OCI-LY1 (cell line): ENCODE data around the gene MAML2.

Experiments used
- H2AFZ ChIP-seq: fragments of 200-600 bp; sonication (generic), shearing (Covaris generic); 2 replicates; pipeline ENCODE4 v1.6.0; 2014; ENCODE audit warnings: antibody characterized with exemption, mild to moderate bottlenecking, low read length
- H3F3A ChIP-seq: fragments of 200-600 bp; sonication (generic), shearing (Covaris generic); 2 replicates; pipeline ENCODE4 v1.6.0; 2014; ENCODE audit warnings: mild to moderate bottlenecking, antibody characterized with exemption, low read length, moderate library complexity; ENCODE audit not compliant: insufficient read depth
- H3K27ac ChIP-seq: fragments of 200-600 bp; sonication (generic); 2 replicates; pipeline ENCODE4 v1.5.1; 2014; ENCODE audit warnings: low read length, mixed run types, mild to moderate bottlenecking, low read depth; ENCODE audit not compliant: poor library complexity, severe bottlenecking
- H3K27me3 ChIP-seq: fragments of 200-600 bp; sonication (generic); 2 replicates; pipeline ENCODE4 v1.6.0; 2014; ENCODE audit warnings: antibody characterized with exemption, mild to moderate bottlenecking, low read length, moderate library complexity; ENCODE audit not compliant: insufficient read depth
- H3K36me3 ChIP-seq: fragments of 200-600 bp; sonication (generic); 2 replicates; pipeline ENCODE4 v1.6.1; 2014; ENCODE audit warnings: mild to moderate bottlenecking, antibody characterized with exemption, low read length, moderate library complexity, mixed read lengths; ENCODE audit not compliant: insufficient read depth
- H3K4me1 ChIP-seq: fragments of 200-600 bp; sonication (generic); 2 replicates; pipeline ENCODE4 v1.5.1; 2014; ENCODE audit warnings: mild to moderate bottlenecking, low read length, moderate library complexity; ENCODE audit not compliant: insufficient read depth, severe bottlenecking
- H3K4me2 ChIP-seq: fragments of 200-600 bp; sonication (generic), shearing (Covaris generic); 2 replicates; pipeline ENCODE4 v1.6.1; 2014; ENCODE audit warnings: low read length
- H3K4me3 ChIP-seq: fragments of 200-600 bp; sonication (generic); 2 replicates; pipeline ENCODE4 v1.5.1; 2014; ENCODE audit warnings: low read length, low read depth, mild to moderate bottlenecking, mixed read lengths; ENCODE audit not compliant: poor library complexity, severe bottlenecking
- H3K79me2 ChIP-seq: fragments of 200-600 bp; shearing (Covaris generic); 2 replicates; pipeline ENCODE4 v1.6.1; 2016; ENCODE audit warnings: mixed run types, low read length, mixed read lengths; ENCODE audit not compliant: insufficient read depth
- H3K9ac ChIP-seq: fragments of 200-600 bp; sonication (generic), shearing (Covaris generic); 2 replicates; pipeline ENCODE4 v1.6.1; 2014; ENCODE audit warnings: mild to moderate bottlenecking, low read length, mixed read lengths
- H3K9me2 ChIP-seq: fragments of 200-600 bp; sonication (generic), shearing (Covaris generic); 2 replicates; pipeline ENCODE4 v1.6.1; 2014; ENCODE audit warnings: low read depth, mild to moderate bottlenecking, low read length, mixed read lengths
- H3K9me3 ChIP-seq: fragments of 200-600 bp; shearing (Covaris generic); 2 replicates; pipeline ENCODE4 v1.6.1; 2014; ENCODE audit warnings: low read length, mixed read lengths
- H4K20me1 ChIP-seq: fragments of 200-600 bp; sonication (generic), shearing (Covaris generic); 2 replicates; pipeline ENCODE4 v1.6.0; 2016; ENCODE audit warnings: mild to moderate bottlenecking, low read length; ENCODE audit not compliant: insufficient read depth
- CTCF ChIP-seq: fragments of 200-600 bp; sonication (generic), shearing (Covaris generic); IDR thresholded peaks from 2 replicates; pipeline ENCODE4 v1.5.1; 2017; ENCODE audit warnings: mild to moderate bottlenecking, antibody characterized with exemption, low read length, moderate library complexity, mixed read lengths
- EZH2 ChIP-seq: fragments of 200-600 bp; sonication (generic), shearing (Covaris generic); IDR thresholded peaks from 2 replicates; pipeline ENCODE4 v1.8.0; 2017; ENCODE audit warnings: borderline replicate concordance, mixed run types, mild to moderate bottlenecking, antibody characterized with exemption, low read length, moderate library complexity, mixed read lengths

The MAML2 gene

GRCh38 chr11:96098511-96099241 lies 244.3 kb downstream of the MAML2 start:
- Histone ChIP-seq H3K79me2 (no peaks in the 10 kb centered on the region), H3K9me3 (no peaks in the 10 kb centered on the region), H4K20me1 (no peaks in the 10 kb centered on the region), H3K36me3 (no peaks in the 10 kb centered on the region), H3K4me2 (no peak overlapping the region), H3K4me3 (no peak overlapping the region), H3F3A (no peaks in the 10 kb centered on the region), H2AFZ (no peak overlapping the region), H3K27me3 (no peaks in the 10 kb centered on the region), H3K27ac (no peak overlapping the region), H3K4me1 (no peaks in the 10 kb centered on the region), H3K9ac (no peak overlapping the region), H3K9me2 (no peaks in the 10 kb centered on the region)
- TF ChIP-seq CTCF (no peak), EZH2 (no peak)

DNA sequence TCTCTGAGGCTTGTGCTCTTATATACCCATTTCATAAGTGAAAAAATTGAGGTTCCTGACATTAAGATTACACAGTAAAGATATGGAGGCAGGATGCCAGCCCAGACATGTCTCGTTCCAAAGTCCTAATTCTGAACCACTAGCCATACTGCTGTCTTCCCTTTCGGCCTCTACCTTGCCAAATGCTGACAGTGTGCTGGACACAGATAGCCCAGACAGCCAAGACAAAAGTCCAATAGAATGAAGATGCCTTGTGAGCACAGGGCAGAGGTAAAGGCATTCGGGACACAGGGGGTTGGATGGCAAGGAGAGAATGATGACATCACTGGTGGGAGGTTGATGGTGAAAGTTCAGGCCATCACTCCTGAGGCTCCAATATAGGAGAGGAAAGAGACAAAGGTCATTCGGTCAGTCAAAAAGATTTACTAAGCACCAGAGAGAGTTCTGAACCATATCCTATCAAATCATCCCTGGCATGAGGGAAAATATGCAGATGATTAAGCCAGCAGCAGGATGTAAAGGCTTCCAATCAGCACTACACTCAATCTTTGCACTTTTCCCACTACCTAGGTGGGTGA lies 245.1 kb downstream of the MAML2 start:
- TF ChIP-seq EZH2 (no peak), CTCF (no peak)

DNA sequence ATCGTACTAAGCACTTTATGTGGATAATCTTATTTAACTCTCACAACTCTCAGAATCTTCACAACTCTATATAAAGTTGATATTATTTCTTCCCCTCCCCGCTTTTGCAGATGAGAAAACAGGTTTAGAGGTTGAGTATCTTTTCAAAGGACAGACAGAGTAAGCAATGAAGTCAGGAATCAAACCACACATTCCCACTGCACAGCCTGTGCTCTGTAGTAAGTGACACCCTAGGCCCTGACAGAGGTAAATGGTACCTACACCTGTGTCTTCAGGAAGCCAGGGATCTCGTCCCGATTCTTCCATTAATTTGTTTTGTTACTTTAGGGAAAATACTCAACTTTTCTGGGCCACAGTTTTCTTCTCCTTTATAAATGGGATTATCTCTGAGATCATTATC lies 246.6 kb downstream of the MAML2 start:
- no peaks in the 10 kb centered on the region for H3K27me3 ChIP-seq
- no peaks in the 10 kb centered on the region for H3K9me2 ChIP-seq
- no peaks in the 10 kb centered on the region for H4K20me1 ChIP-seq
- H3K27ac ChIP-seq, result no peak overlapping the region
- no peak overlapping the region for H3K9ac ChIP-seq
- no peak overlapping the region for H3K4me3 ChIP-seq
- no peaks in the 10 kb centered on the region for H3K79me2 ChIP-seq
- no peak overlapping the region for H2AFZ ChIP-seq
- TF ChIP-seq CTCF, result no peak
- TF ChIP-seq EZH2, result no peak
- H3F3A ChIP-seq, result no peaks in the 10 kb centered on the region
- H3K4me1 ChIP-seq, result no peaks in the 10 kb centered on the region
- H3K9me3 ChIP-seq, result no peaks in the 10 kb centered on the region
- H3K36me3 ChIP-seq, result no peaks in the 10 kb centered on the region
- H3K4me2 ChIP-seq, result no peak overlapping the region

More for the DNA sequence above, 245.1 kb downstream of the MAML2 start:
- H3K4me2 ChIP-seq, result no peak overlapping the region
- H3K9me2 ChIP-seq, result no peaks in the 10 kb centered on the region
- H3K36me3 ChIP-seq, result no peaks in the 10 kb centered on the region
- H4K20me1 ChIP-seq, result no peaks in the 10 kb centered on the region
- H3K9me3 ChIP-seq, result no peaks in the 10 kb centered on the region
- no peak overlapping the region for H3K27ac ChIP-seq
- H3K79me2 ChIP-seq, result no peaks in the 10 kb centered on the region
- H3K4me1 ChIP-seq, result no peaks in the 10 kb centered on the region
- no peak overlapping the region for H3K9ac ChIP-seq
- H3K4me3 ChIP-seq, result no peak overlapping the region
- no peaks in the 10 kb centered on the region for H3F3A ChIP-seq
- H3K27me3 ChIP-seq, result no peaks in the 10 kb centered on the region
- no peak overlapping the region for H2AFZ ChIP-seq
